ENCODE results near the gene NABP2. TPM values are rescaled to one million over a fixed set of nuclear protein-coding genes. Genes with fewer than 3 reads are reported as not detected.

The NABP2 gene
- polyA plus RNA-seq, 1 donor (not counting 4 experiments of a cell fraction or from before 2014, with no cell fraction given) = 53.5 TPM

- TF ChIP-seq EZH2 (IDR thresholded peaks at IDR 0.05; ENCODE audit: low read length) = no peak
- no peak for TF ChIP-seq CTCF (optimal IDR thresholded peaks at IDR 0.05 in 1 of 3, IDR thresholded peaks at IDR 0.05 in 1 of 3, conservative IDR thresholded peaks at IDR 0.05 in 1 of 3; ENCODE audit: extremely low read depth in 1 of 3, insufficient read depth in 2 of 3, low read length in 3 of 3)
- Histone ChIP-seq H3K4me2 (ENCODE audit: control insufficient read depth, extremely low read depth, insufficient read depth, low read depth, low read length) (peak overlapping the region; percentile 96), H3K9me1 (ENCODE audit: control insufficient read depth, extremely low read depth, insufficient read depth, low read length) (no peaks in the 10 kb centered on the region), H4K20me1 (ENCODE audit: control insufficient read depth, extremely low read depth, insufficient read depth, low read length) (no peaks in the 10 kb centered on the region), H3K9ac (ENCODE audit: control insufficient read depth, extremely low read depth, insufficient read depth, low read length) (peak overlapping the region; percentile 80), H3K9me3 (ENCODE audit: control insufficient read depth, low read depth, low read length) (no peaks in the 10 kb centered on the region), H3K4me3 (ENCODE audit: control insufficient read depth in 2 of 3, extremely low read depth in 1 of 3, insufficient read depth in 2 of 3, low read depth in 1 of 3, low read length in 3 of 3) (peak overlapping the region; percentile 55 to 94 (median 87)), H3K79me2 (ENCODE audit: control insufficient read depth, insufficient read depth, low read length) (peaks cover 18% of the 10 kb centered on the region), H3K36me3 (ENCODE audit: control insufficient read depth in 2 of 2, extremely low read depth in 1 of 2, insufficient read depth in 2 of 2, low read length in 2 of 2) (peaks cover 0 to 4% of the 10 kb centered on the region in 2 experiments), H3K27me3 (ENCODE audit: control insufficient read depth, extremely low read depth, insufficient read depth, low read length) (no peaks in the 10 kb centered on the region), H3K4me1 (ENCODE audit: control insufficient read depth, extremely low read depth, insufficient read depth, low read length) (peaks cover 24% of the 10 kb centered on the region), H2AFZ (ENCODE audit: control insufficient read depth, low read length) (no peak overlapping the region), H3K27ac (ENCODE audit: control insufficient read depth, insufficient read depth, low read length) (no peak overlapping the region)
- DNase-seq (ENCODE audit: low read depth, low spot score) (no peak), FAIRE-seq (no peak)
- dilution Hi-C loops (cut with MboI; ENCODE audit: extremely low pct_ligation_motif_present, low sequenced_read_pairs) = no loop called here
Measured at GRCh38 chr12:56224954-56225353, 812 bp downstream of the NABP2 start.

- FAIRE-seq (no peak), DNase-seq (ENCODE audit: low read depth, low spot score) (no peak)
- Histone ChIP-seq H3K9ac (ENCODE audit: control insufficient read depth, extremely low read depth, insufficient read depth, low read length) (no peak overlapping the region), H4K20me1 (ENCODE audit: control insufficient read depth, extremely low read depth, insufficient read depth, low read length) (no peaks in the 10 kb centered on the region), H3K36me3 (ENCODE audit: control insufficient read depth in 2 of 2, extremely low read depth in 1 of 2, insufficient read depth in 2 of 2, low read length in 2 of 2) (peaks cover 0 to 4% of the 10 kb centered on the region in 2 experiments), H3K4me1 (ENCODE audit: control insufficient read depth, extremely low read depth, insufficient read depth, low read length) (peaks cover 8% of the 10 kb centered on the region), H3K27me3 (ENCODE audit: control insufficient read depth, extremely low read depth, insufficient read depth, low read length) (no peaks in the 10 kb centered on the region), H3K9me3 (ENCODE audit: control insufficient read depth, low read depth, low read length) (no peaks in the 10 kb centered on the region), H2AFZ (ENCODE audit: control insufficient read depth, low read length) (no peak overlapping the region), H3K4me3 (ENCODE audit: control insufficient read depth in 2 of 3, extremely low read depth in 1 of 3, insufficient read depth in 2 of 3, low read depth in 1 of 3, low read length in 3 of 3) (no peak overlapping the region), H3K79me2 (ENCODE audit: control insufficient read depth, insufficient read depth, low read length) (peaks cover 4% of the 10 kb centered on the region), H3K27ac (ENCODE audit: control insufficient read depth, insufficient read depth, low read length) (no peak overlapping the region), H3K4me2 (ENCODE audit: control insufficient read depth, extremely low read depth, insufficient read depth, low read depth, low read length) (no peak overlapping the region), H3K9me1 (ENCODE audit: control insufficient read depth, extremely low read depth, insufficient read depth, low read length) (no peaks in the 10 kb centered on the region)
- TF ChIP-seq CTCF (optimal IDR thresholded peaks at IDR 0.05 in 1 of 3, IDR thresholded peaks at IDR 0.05 in 1 of 3, conservative IDR thresholded peaks at IDR 0.05 in 1 of 3; ENCODE audit: extremely low read depth in 1 of 3, insufficient read depth in 2 of 3, low read length in 3 of 3) (no peak), EZH2 (IDR thresholded peaks at IDR 0.05; ENCODE audit: low read length) (no peak)
- dilution Hi-C loops (cut with MboI; ENCODE audit: extremely low pct_ligation_motif_present, low sequenced_read_pairs) = no loop called here
Measured at GRCh38 chr12:56229082-56229481, 4.9 kb downstream of the NABP2 start.

Data from keratinocyte (primary cell).